Vagina (tissue), 2 donors: ENCODE measurements around the gene MPPED1. TPM values are rescaled to one million over a fixed set of nuclear protein-coding genes. Genes with fewer than 3 reads are reported as not detected.

Experiments used
- DNase-seq, 2 donors: peaks; one replicate each; pipeline ENCODE4 v3.0.0-alpha.2; 2017; ENCODE audit errors: extremely low spot score in 2 of 2
- H3K27ac ChIP-seq: fragments of 200-600 bp; sonication (generic); one replicate; pipeline ENCODE4 v1.5.1; 2019
- H3K27me3 ChIP-seq: fragments of 200-600 bp; sonication (generic); one replicate; pipeline ENCODE4 v1.5.1; 2019
- H3K36me3 ChIP-seq, 2 donors: fragments of 200-600 bp; sonication (generic); one replicate each; pipeline ENCODE4 v1.5.1; 2017 to 2019
- H3K4me1 ChIP-seq: fragments of 200-600 bp; sonication (generic); one replicate; pipeline ENCODE4 v1.5.1; 2019
- H3K4me3 ChIP-seq, 2 donors: fragments of 200-600 bp; sonication (generic); 1 replicate in 1 of 2; 2 replicates in 1 of 2; pipeline ENCODE4 v1.5.1; 2016 to 2019
- H3K9me3 ChIP-seq: fragments of 200-600 bp; sonication (generic); one replicate; pipeline ENCODE4 v1.5.1; 2019
- POLR2A ChIP-seq, 2 donors: fragments of 450-650 bp; IDR thresholded peaks; one replicate each; pipeline ENCODE4 v1.6.1; 2017; ENCODE audit warnings: antibody characterized with exemption in 2 of 2, mild to moderate bottlenecking in 2 of 2, moderate library complexity in 2 of 2
- POLR2AphosphoS5 ChIP-seq, 2 donors: sonication (generic); formaldehyde crosslinking; IDR thresholded peaks; one replicate each; pipeline ENCODE4 v1.9.0; 2017; ENCODE audit warnings: antibody characterized with exemption in 2 of 2, mild to moderate bottlenecking in 2 of 2, low read depth in 1 of 2; ENCODE audit not compliant: insufficient read depth in 1 of 2
- intact Hi-C: fragments of 100-400 bp; cut with DNase I; formaldehyde crosslinking; loops from one replicate; pipeline ENCODE4 v1.15.1; 2023
- total RNA-seq: library from RNA; depleted of rRNA; stranded (reverse); fragments of >200 nt; gene quantifications from one replicate; pipeline ENCODE4 v1.2.3, GENCODE V29; 2016
- TF ChIP-seq, protein P1 (sequence below), 3 experiments: fragments of 450-650 bp in 2 of 3; fragments of 200-600 bp in 1 of 3; sonication (generic) in 1 of 3; IDR thresholded peaks; one replicate each; pipeline ENCODE4 v1.5.1; 2017 to 2019; ENCODE audit warnings: antibody characterized with exemption in 3 of 3, mild to moderate bottlenecking in 2 of 3, moderate library complexity in 2 of 3

Gene MPPED1
- total RNA-seq, 1 donor from 2014 or later, result 0.49 TPM

GRCh38 chr22:43395086-43395695 lies 16.6 kb upstream of the MPPED1 start:
- H3K4me3 ChIP-seq, result no peak overlapping the region
- intact Hi-C loops, result loop anchor here (10.0 kb wide), 1 partner anchor 1230 kb away; no protein-coding TSS in a partner anchor
- TF ChIP-seq POLR2AphosphoS5 (IDR thresholded peaks at IDR 0.05; ENCODE audit: insufficient read depth in 1 of 2, low read depth in 1 of 2) (no peak), POLR2A (IDR thresholded peaks at IDR 0.05) (no peak)
- TF ChIP-seq, protein P1, sequence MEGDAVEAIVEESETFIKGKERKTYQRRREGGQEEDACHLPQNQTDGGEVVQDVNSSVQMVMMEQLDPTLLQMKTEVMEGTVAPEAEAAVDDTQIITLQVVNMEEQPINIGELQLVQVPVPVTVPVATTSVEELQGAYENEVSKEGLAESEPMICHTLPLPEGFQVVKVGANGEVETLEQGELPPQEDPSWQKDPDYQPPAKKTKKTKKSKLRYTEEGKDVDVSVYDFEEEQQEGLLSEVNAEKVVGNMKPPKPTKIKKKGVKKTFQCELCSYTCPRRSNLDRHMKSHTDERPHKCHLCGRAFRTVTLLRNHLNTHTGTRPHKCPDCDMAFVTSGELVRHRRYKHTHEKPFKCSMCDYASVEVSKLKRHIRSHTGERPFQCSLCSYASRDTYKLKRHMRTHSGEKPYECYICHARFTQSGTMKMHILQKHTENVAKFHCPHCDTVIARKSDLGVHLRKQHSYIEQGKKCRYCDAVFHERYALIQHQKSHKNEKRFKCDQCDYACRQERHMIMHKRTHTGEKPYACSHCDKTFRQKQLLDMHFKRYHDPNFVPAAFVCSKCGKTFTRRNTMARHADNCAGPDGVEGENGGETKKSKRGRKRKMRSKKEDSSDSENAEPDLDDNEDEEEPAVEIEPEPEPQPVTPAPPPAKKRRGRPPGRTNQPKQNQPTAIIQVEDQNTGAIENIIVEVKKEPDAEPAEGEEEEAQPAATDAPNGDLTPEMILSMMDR (IDR thresholded peaks at IDR 0.05), result no peak
- no peaks in the 10 kb centered on the region for H3K27me3 ChIP-seq
- no peak overlapping the region for H3K27ac ChIP-seq
- no peak for DNase-seq
- H3K9me3 ChIP-seq, result no peaks in the 10 kb centered on the region
- H3K4me1 ChIP-seq, result no peaks in the 10 kb centered on the region
- H3K36me3 ChIP-seq, result no peaks in the 10 kb centered on the region

DNA sequence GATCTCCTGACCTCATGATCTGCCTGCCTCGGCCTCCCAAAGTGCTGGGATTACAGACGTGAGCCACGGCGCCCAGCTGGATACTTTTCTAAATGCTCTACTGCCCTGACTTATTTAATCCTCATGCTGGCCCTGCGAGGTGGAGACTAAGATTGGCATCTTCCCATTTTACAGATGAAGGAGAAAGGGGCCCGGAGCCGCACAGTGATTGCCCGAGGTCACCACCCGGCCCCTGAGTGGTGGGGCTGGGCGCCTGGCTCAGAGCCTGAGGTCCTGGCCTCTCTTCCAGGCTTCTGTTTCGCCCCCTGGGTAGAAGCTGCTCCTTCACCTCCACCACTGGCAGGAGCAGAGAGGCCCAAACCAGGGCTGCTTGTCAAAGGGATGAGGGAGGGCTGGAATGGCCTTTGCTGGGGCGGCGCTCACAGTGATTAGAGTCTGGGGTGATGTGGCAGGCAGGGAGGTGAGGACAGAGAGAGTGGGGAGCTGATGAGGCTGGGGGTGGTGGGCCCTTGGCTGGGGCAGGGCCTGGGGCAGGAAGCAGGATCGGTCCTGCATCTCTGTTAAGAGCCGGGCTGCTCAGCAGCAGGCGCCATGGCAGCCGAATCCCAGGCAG lies 15.4 kb upstream of the MPPED1 start:
- Histone ChIP-seq H3K4me1 (no peaks in the 10 kb centered on the region), H3K27me3 (no peaks in the 10 kb centered on the region), H3K9me3 (no peaks in the 10 kb centered on the region), H3K4me3 (no peak overlapping the region), H3K36me3 (no peaks in the 10 kb centered on the region), H3K27ac (no peak overlapping the region)
- intact Hi-C loops, result loop anchor here (10.0 kb wide), 1 partner anchor 1228 kb away; no protein-coding TSS in a partner anchor
- no peak for DNase-seq
- TF ChIP-seq, protein P1 (IDR thresholded peaks at IDR 0.05), result no peak
- TF ChIP-seq POLR2A (IDR thresholded peaks at IDR 0.05) (no peak), POLR2AphosphoS5 (IDR thresholded peaks at IDR 0.05; ENCODE audit: insufficient read depth in 1 of 2, low read depth in 1 of 2) (no peak)

DNA sequence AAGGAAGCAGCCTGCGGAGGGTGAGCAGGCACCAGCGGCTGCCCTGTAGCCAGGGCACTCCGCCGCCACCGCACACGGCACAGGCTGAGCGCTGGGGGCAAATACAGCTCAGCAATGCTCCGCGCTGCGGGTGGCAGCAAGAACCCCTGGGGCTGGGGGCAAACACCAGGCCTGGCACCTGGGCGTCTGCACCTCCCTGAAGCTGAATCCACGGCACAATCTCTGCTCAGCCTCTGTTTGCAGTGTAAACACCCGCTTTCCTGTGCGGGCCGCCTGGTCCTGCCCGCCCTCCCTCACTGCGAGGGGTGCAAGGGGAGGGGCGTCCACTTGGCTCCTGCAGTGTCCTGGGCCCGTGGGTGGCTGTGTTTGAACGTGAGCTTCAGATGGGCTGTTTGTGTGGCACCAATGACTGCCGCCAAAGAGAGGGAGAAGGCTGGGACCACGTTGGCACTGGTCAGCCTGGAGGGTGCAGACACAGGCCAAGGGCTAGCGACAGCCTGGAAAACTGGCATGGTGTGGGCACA lies 14.8 kb upstream of the MPPED1 start:
- Histone ChIP-seq H3K27me3 (no peaks in the 10 kb centered on the region), H3K27ac (no peak overlapping the region), H3K9me3 (no peaks in the 10 kb centered on the region), H3K4me1 (no peaks in the 10 kb centered on the region), H3K4me3 (no peak overlapping the region), H3K36me3 (no peaks in the 10 kb centered on the region)
- intact Hi-C loops, result loop anchor here (10.0 kb wide), 1 partner anchor 1228 kb away; no protein-coding TSS in a partner anchor
- DNase-seq, result no peak
- TF ChIP-seq POLR2AphosphoS5 (IDR thresholded peaks at IDR 0.05; ENCODE audit: insufficient read depth in 1 of 2, low read depth in 1 of 2), result no peak

- H3K4me1 ChIP-seq, result no peaks in the 10 kb centered on the region
- no peaks in the 10 kb centered on the region for H3K27me3 ChIP-seq
- no peaks in the 10 kb centered on the region for H3K9me3 ChIP-seq
- H3K36me3 ChIP-seq, result no peaks in the 10 kb centered on the region
- H3K27ac ChIP-seq, result no peak overlapping the region
- no peak overlapping the region for H3K4me3 ChIP-seq
- TF ChIP-seq, protein P1 (IDR thresholded peaks at IDR 0.05), result no peak
- TF ChIP-seq POLR2AphosphoS5 (IDR thresholded peaks at IDR 0.05; ENCODE audit: insufficient read depth in 1 of 2, low read depth in 1 of 2) (no peak), POLR2A (IDR thresholded peaks at IDR 0.05) (no peak)
- intact Hi-C loops, result loop anchor here (10.0 kb wide), 1 partner anchor 1227 kb away; no protein-coding TSS in a partner anchor
- no peak for DNase-seq
Measured at GRCh38 chr22:43397766-43398165, 14.0 kb upstream of the MPPED1 start.

DNA sequence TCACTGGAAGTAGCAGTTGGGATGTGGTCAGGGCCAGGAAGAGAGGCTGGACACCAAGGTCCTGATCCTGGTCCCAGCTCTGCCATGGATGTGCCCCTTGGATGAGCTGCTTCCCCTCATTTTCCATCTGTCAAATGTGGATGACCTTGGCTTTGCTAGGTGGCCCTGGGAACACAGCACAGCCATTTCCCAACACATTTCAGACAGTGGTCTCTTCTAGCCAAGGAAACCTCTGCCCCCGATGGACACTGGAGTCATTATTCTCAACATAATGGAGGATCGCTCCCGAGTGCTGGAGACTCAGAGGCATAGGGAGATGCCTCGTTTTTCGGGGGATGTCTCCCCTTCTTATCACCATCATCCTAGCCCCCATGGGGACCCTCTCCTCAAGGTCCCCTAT lies 13.6 kb upstream of the MPPED1 start:
- intact Hi-C loops, result loop anchor here (10.0 kb wide), 1 partner anchor 1227 kb away; no protein-coding TSS in a partner anchor
- Histone ChIP-seq H3K27me3 (no peaks in the 10 kb centered on the region), H3K4me3 (no peak overlapping the region), H3K27ac (no peak overlapping the region), H3K36me3 (no peaks in the 10 kb centered on the region), H3K4me1 (no peaks in the 10 kb centered on the region), H3K9me3 (no peaks in the 10 kb centered on the region)
- no peak for DNase-seq
- TF ChIP-seq POLR2A (IDR thresholded peaks at IDR 0.05) (no peak), POLR2AphosphoS5 (IDR thresholded peaks at IDR 0.05; ENCODE audit: insufficient read depth in 1 of 2, low read depth in 1 of 2) (no peak)
- TF ChIP-seq, protein P1 (IDR thresholded peaks at IDR 0.05), result no peak
